CD4-positive, alpha-beta memory T cell (primary cell): ENCODE measurements around the gene GMDS. TPM values are rescaled to one million over a fixed set of nuclear protein-coding genes. Genes with fewer than 3 reads are reported as not detected.

Experiments used
- CTCF ChIA-PET: fragments of 350-600 bp; sonication (Branson Sonifier 250); formaldehyde crosslinking; loops from one replicate; lab custom pipeline; 2021; ENCODE audit warnings: inconsistent platforms; ENCODE audit not compliant: partially characterized antibody; lab: Charles Lee
- POLR2A ChIA-PET: fragments of 350-600 bp; sonication (Branson Sonifier 250); formaldehyde crosslinking; loops from one replicate; lab custom pipeline; 2021; ENCODE audit not compliant: partially characterized antibody; lab: Charles Lee
- DNase-seq, 5 donors: peaks; one replicate each; pipeline versions ENCODE4 v3.0.0 to v3.0.0-alpha.2; 2020 to 2022; ENCODE audit warnings: mixed read lengths in 1 of 5
- H3K27ac ChIP-seq: one replicate; pipeline ENCODE4 v1.7.0; 2013; ENCODE audit warnings: low read depth, low read length
- H3K27me3 ChIP-seq: 2 replicates; pipeline ENCODE4 v1.7.0; 2013; ENCODE audit warnings: mild to moderate bottlenecking, low read length, moderate library complexity; ENCODE audit not compliant: insufficient read depth
- H3K36me3 ChIP-seq: 2 replicates; pipeline ENCODE4 v1.7.0; 2013; ENCODE audit warnings: mild to moderate bottlenecking, low read length, moderate library complexity; ENCODE audit not compliant: insufficient read depth
- H3K4me1 ChIP-seq: 2 replicates; pipeline ENCODE4 v1.7.0; 2013; ENCODE audit warnings: mild to moderate bottlenecking, low read length, moderate library complexity; ENCODE audit not compliant: insufficient read depth
- H3K4me3 ChIP-seq, 2 donors: one replicate each; pipeline ENCODE4 v1.7.0; 2013; ENCODE audit warnings: low read length in 2 of 2, mild to moderate bottlenecking in 1 of 2
- H3K9me3 ChIP-seq, 2 donors: one replicate each; pipeline ENCODE4 v1.7.0; 2013; ENCODE audit warnings: low read length in 2 of 2, control low read depth in 1 of 2; ENCODE audit not compliant: control insufficient read depth in 1 of 2
- H3K27ac Mint-ChIP-seq, 7 donors: one replicate each; pipeline ENCODE4 v1.8.0; 2020 to 2021; ENCODE audit warnings: mixed read lengths in 7 of 7, mild to moderate bottlenecking in 6 of 7, inconsistent platforms in 3 of 7, moderate library complexity in 3 of 7
- H3K27me3 Mint-ChIP-seq, 2 donors: one replicate each; pipeline ENCODE4 v1.8.0; 2020 to 2021; ENCODE audit warnings: mixed read lengths in 2 of 2
- H3K36me3 Mint-ChIP-seq, 2 donors: one replicate each; pipeline ENCODE4 v1.8.0; 2020 to 2021; ENCODE audit warnings: mixed read lengths in 2 of 2, inconsistent platforms in 1 of 2, mild to moderate bottlenecking in 1 of 2
- H3K4me1 Mint-ChIP-seq, 4 donors: one replicate each; pipeline ENCODE4 v1.8.0; 2020 to 2021; ENCODE audit warnings: mixed read lengths in 4 of 4, mild to moderate bottlenecking in 1 of 4
- H3K4me3 Mint-ChIP-seq, 8 donors: one replicate each; pipeline ENCODE4 v1.8.0; 2020 to 2021; ENCODE audit warnings: mixed read lengths in 8 of 8, mild to moderate bottlenecking in 7 of 8, moderate library complexity in 6 of 8, inconsistent platforms in 3 of 8
- H3K9me3 Mint-ChIP-seq, 8 donors: one replicate each; pipeline ENCODE4 v1.8.0; 2020 to 2021; ENCODE audit warnings: mixed read lengths in 8 of 8, mild to moderate bottlenecking in 5 of 8, inconsistent platforms in 3 of 8, moderate library complexity in 1 of 8
- intact Hi-C: fragments of 100-400 bp; cut with micrococcal nuclease; formaldehyde crosslinking; loops from one replicate; pipeline ENCODE4 v1.15.1; 2023
- polyA plus RNA-seq, 2 donors: library from polyadenylated mRNA; unstranded; fragments of 300-500 nt; fragmentation: Illumina TruSeq; gene quantifications; one replicate each; pipeline ENCODE4 v1.2.3, GENCODE V29; 2021
- total RNA-seq, 2 experiments: library from RNA; stranded (reverse); gene quantifications; one replicate each; pipeline ENCODE4 v1.2.3, GENCODE V29; 2021

Gene GMDS
- total and polyA plus RNA-seq, 4 experiments from 2014 or later: 12.1 to 24.0 (median 15.2) TPM

DNA sequence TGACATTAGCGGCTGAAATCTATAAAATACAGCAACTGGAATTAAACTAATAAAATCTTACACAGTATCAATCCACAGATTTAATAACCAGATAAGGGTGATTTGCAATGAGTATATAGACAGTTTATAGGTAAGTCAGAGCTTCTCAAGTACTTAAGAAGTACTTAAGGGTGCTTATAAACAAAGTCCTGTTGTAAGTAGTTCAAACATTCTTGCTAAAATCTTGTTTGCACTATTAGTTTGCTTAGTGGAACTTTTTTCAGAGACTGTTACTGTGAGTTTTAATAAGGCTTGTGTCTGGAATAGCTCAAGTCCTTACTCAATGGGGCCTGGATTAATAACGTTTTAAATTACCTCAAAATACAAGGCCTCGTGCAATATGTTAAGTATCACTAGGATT, 240.5 kb downstream of the GMDS start:
- intact Hi-C loops: no loop called here
- H3K4me1 ChIP-seq: no peaks in the 10 kb centered on the region
- H3K27me3 Mint-ChIP-seq: no peaks in the 10 kb centered on the region
- peaks cover 0 to 9% (median 4%) of the 10 kb centered on the region in 8 donors for H3K9me3 Mint-ChIP-seq
- H3K36me3 Mint-ChIP-seq: peaks cover 7 to 10% of the 10 kb centered on the region in 2 donors
- CTCF ChIA-PET: no interaction called here
- no peak overlapping the region for H3K4me3 ChIP-seq
- DNase-seq: no peak
- H3K27ac ChIP-seq: no peak overlapping the region
- H3K9me3 ChIP-seq: no peaks in the 10 kb centered on the region
- no peaks in the 10 kb centered on the region for H3K4me1 Mint-ChIP-seq
- POLR2A ChIA-PET: no interaction called here
- H3K27me3 ChIP-seq: no peaks in the 10 kb centered on the region
- no peak overlapping the region for H3K4me3 Mint-ChIP-seq
- H3K27ac Mint-ChIP-seq: no peak overlapping the region
- no peaks in the 10 kb centered on the region for H3K36me3 ChIP-seq

DNA sequence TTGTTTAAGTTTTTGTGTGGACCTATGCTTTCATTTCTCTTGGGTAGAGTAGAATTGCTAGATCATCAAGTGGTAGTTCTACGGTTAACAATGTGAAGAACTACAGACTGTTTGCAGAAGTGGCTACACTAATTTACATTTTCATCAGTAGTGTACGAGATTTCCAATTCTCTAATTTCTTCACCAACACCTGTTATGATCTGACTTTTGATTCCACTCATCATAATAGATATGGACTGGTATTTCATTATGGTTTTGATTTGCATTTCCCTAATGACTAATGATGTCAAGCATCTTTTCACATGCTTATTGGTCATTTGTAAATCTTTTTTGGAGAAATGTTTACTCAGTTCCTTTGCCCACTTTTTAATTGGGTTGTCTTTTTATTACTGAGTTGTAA, 244.4 kb downstream of the GMDS start:
- Histone ChIP-seq H3K27me3 (no peaks in the 10 kb centered on the region), H3K36me3 (no peaks in the 10 kb centered on the region), H3K4me3 (no peak overlapping the region), H3K9me3 (no peaks in the 10 kb centered on the region), H3K4me1 (no peaks in the 10 kb centered on the region), H3K27ac (no peak overlapping the region)
- Mint-ChIP-seq H3K27ac (no peak overlapping the region), H3K36me3 (peaks cover 1 to 14% of the 10 kb centered on the region in 2 donors), H3K4me1 (no peaks in the 10 kb centered on the region), H3K4me3 (no peak overlapping the region), H3K9me3 (peaks cover 0 to 4% (median 0%) of the 10 kb centered on the region in 8 donors), H3K27me3 (no peaks in the 10 kb centered on the region)
- DNase-seq: no peak
- intact Hi-C loops: no loop called here
- ChIA-PET POLR2A (no interaction called here), CTCF (no interaction called here)

DNA sequence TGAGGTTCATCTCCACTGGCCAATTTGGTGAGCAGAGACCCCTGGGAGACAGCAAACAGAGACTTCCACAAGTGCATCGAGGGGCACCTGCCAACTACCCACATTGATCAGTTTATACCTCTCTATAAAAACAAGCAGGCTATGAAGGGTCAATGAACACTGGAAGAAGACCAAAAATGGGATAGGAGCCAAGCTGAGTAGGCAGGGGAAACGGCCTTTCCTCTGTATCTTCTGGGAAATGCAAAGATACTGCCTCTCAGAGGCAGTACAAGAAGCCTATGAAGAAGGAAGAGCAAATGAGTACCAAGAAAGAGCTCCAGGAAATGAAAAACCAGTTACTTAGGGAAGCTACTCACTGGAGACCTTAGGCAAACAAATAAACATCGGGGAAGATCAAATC, 247.7 kb downstream of the GMDS start:
- intact Hi-C loops: no loop called here
- CTCF ChIA-PET: no interaction called here
- no peak for DNase-seq

DNA sequence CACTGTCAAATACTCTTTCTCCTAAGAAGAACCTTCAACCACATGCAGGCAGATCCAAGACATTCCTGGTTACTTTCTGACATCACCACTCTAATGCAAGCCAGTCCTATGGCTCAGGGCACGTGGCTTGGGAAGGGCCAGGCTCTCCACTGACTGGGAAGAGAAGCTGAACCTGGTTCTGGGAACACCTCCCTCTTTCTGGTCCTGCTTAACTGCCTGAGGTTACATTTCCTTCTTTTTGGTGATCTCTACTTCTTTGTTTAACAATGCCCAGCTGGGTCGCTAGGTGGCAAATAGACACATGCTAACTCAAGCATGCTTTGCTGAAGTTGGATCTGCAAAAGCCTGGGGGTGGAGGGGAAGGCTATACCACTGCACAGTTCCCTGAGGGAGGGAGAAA, 249.8 kb downstream of the GMDS start:
- no peaks in the 10 kb centered on the region for H3K9me3 ChIP-seq
- no peaks in the 10 kb centered on the region for H3K27me3 ChIP-seq
- Mint-ChIP-seq H3K27me3 (no peaks in the 10 kb centered on the region), H3K9me3 (peaks cover 0 to 2% (median 0%) of the 10 kb centered on the region in 8 donors), H3K27ac (no peak overlapping the region), H3K4me1 (peaks cover 0 to 4% (median 0%) of the 10 kb centered on the region in 4 donors), H3K4me3 (no peak overlapping the region), H3K36me3 (peaks cover 0 to 12% of the 10 kb centered on the region in 2 donors)
- H3K4me3 ChIP-seq: no peak overlapping the region
- H3K36me3 ChIP-seq: no peaks in the 10 kb centered on the region
- ChIA-PET CTCF (no interaction called here), POLR2A (no interaction called here)
- no peaks in the 10 kb centered on the region for H3K4me1 ChIP-seq
- intact Hi-C loops: no loop called here
- no peak for DNase-seq
- no peak overlapping the region for H3K27ac ChIP-seq

More for the DNA sequence above, 247.7 kb downstream of the GMDS start:
- no peak overlapping the region for H3K4me3 Mint-ChIP-seq
- no peaks in the 10 kb centered on the region for H3K27me3 Mint-ChIP-seq
- H3K27ac Mint-ChIP-seq: peak overlapping the region in 1 of 7 donors; percentile 68
- no peaks in the 10 kb centered on the region for H3K4me1 ChIP-seq
- no peak overlapping the region for H3K4me3 ChIP-seq
- no peaks in the 10 kb centered on the region for H3K4me1 Mint-ChIP-seq
- no peak overlapping the region for H3K27ac ChIP-seq
- no peaks in the 10 kb centered on the region for H3K36me3 ChIP-seq
- H3K9me3 Mint-ChIP-seq: peaks cover 0 to 4% (median 0%) of the 10 kb centered on the region in 8 donors
- H3K9me3 ChIP-seq: no peaks in the 10 kb centered on the region
- H3K27me3 ChIP-seq: no peaks in the 10 kb centered on the region
- POLR2A ChIA-PET: no interaction called here
- H3K36me3 Mint-ChIP-seq: peaks cover 0 to 9% of the 10 kb centered on the region in 2 donors

DNA sequence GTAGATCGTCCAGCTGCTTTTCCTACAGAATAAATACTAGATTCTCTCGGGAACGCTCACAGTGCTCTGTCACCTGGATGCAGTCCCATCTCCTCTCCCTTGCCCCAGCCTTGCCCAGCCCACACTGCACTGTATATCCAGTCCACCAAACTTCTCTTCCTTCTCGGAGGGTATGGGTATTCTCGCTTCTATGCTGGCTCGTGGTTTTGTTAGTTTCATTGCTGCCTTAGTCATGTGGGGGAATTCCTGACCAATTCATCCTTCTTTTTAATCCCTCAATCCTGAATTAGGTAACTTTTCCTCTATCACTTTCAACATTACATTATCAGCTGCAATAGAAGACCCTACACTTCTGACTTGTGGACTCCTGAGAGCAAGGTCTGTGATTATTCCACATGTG, 252.4 kb downstream of the GMDS start:
- peaks cover 0 to 10% of the 10 kb centered on the region in 2 donors for H3K36me3 Mint-ChIP-seq
- ChIA-PET CTCF (no interaction called here), POLR2A (no interaction called here)
- no peaks in the 10 kb centered on the region for H3K9me3 ChIP-seq
- H3K27ac Mint-ChIP-seq: no peak overlapping the region
- no peaks in the 10 kb centered on the region for H3K4me1 ChIP-seq
- no peaks in the 10 kb centered on the region for H3K36me3 ChIP-seq
- no peaks in the 10 kb centered on the region for H3K9me3 Mint-ChIP-seq
- H3K27me3 ChIP-seq: no peaks in the 10 kb centered on the region
- no peak overlapping the region for H3K27ac ChIP-seq
- DNase-seq: no peak
- peaks cover 0 to 4% (median 0%) of the 10 kb centered on the region in 4 donors for H3K4me1 Mint-ChIP-seq
- H3K4me3 Mint-ChIP-seq: no peak overlapping the region
- no peaks in the 10 kb centered on the region for H3K27me3 Mint-ChIP-seq
- no peak overlapping the region for H3K4me3 ChIP-seq
- intact Hi-C loops: no loop called here

DNA sequence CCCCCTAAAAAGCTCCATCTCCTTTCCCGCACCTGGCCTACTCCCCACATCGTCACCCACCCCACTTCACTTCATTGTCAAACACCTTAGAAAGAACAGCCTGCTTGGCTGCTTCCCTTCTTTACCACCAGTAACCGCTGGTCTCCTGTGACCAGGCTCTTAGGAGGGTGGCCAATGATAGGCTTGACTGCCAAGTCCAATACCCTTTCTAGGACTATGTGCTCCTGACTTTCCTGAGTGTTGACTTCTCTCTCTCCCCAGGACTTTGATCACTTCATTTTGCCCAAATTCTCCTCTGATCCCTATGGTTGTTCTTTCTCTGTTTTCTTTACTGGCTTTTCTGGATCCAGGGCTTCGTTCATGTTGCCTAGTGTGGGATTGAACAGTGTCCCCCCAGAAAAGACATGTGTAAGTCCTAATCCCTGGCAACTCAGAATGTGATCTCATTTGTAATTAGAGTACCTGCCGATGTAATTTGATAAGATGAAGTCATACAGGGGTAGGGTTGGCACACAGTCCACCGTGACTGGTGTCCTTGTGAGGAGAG, 254.0 kb downstream of the GMDS start:
- H3K4me3 Mint-ChIP-seq: no peak overlapping the region
- Histone ChIP-seq H3K9me3 (no peaks in the 10 kb centered on the region), H3K4me1 (no peaks in the 10 kb centered on the region), H3K36me3 (no peaks in the 10 kb centered on the region), H3K27ac (no peak overlapping the region), H3K27me3 (no peaks in the 10 kb centered on the region), H3K4me3 (no peak overlapping the region)
- POLR2A ChIA-PET: no interaction called here
- H3K4me1 Mint-ChIP-seq: peaks cover 0 to 4% (median 0%) of the 10 kb centered on the region in 4 donors
- H3K27ac Mint-ChIP-seq: no peak overlapping the region
- peaks cover 0 to 6% of the 10 kb centered on the region in 2 donors for H3K36me3 Mint-ChIP-seq
- CTCF ChIA-PET: no interaction called here
- intact Hi-C loops: no loop called here
- H3K27me3 Mint-ChIP-seq: no peaks in the 10 kb centered on the region
- peaks cover 0 to 3% (median 0%) of the 10 kb centered on the region in 8 donors for H3K9me3 Mint-ChIP-seq
- DNase-seq: no peak

DNA sequence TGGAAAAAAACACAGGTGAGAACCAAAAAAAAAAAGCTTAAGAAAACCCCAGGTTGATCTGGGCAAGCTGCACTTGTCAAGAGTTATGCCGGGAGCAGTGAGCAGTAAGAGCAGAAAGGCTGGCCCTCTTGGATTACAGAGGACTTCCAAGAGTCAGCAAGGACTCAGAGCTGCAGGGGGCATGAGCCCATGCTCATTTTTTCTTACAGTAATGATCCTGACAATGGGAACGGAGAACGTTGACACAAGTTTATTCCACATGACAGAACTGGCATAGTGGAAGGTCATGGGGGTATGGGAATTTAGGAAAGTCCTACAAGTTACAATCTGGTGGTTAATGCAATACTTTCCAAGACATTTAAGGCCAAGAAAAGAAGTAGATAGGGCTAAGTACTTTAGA, 256.6 kb downstream of the GMDS start:
- no peak overlapping the region for H3K4me3 Mint-ChIP-seq
- no peak overlapping the region for H3K27ac Mint-ChIP-seq
- CTCF ChIA-PET: interaction anchor here (0.6 kb wide), 1 partner anchor 141 kb away, joined by 3 read pairs; no protein-coding TSS in a partner anchor

More for the DNA sequence above, 256.6 kb downstream of the GMDS start:
- Histone ChIP-seq H3K36me3 (no peaks in the 10 kb centered on the region), H3K4me1 (no peaks in the 10 kb centered on the region), H3K4me3 (no peak overlapping the region), H3K9me3 (no peaks in the 10 kb centered on the region), H3K27me3 (no peaks in the 10 kb centered on the region), H3K27ac (no peak overlapping the region)
- Mint-ChIP-seq H3K27me3 (no peaks in the 10 kb centered on the region), H3K9me3 (peaks cover 0 to 13% (median 8%) of the 10 kb centered on the region in 8 donors), H3K4me1 (peaks cover 0 to 4% (median 0%) of the 10 kb centered on the region in 4 donors), H3K36me3 (peaks cover 0 to 12% of the 10 kb centered on the region in 2 donors)
- POLR2A ChIA-PET: no interaction called here
- DNase-seq: no peak
- intact Hi-C loops: no loop called here
